HCT116 (cell line): ENCODE measurements around the gene ZBTB5.

Source experiments
- CTCF ChIP-seq, 3 experiments: fragments of 200-600 bp in 1 of 3; sonication (generic) in 1 of 3; IDR thresholded peaks in 2 of 3; conservative IDR thresholded peaks in 1 of 3; 2 replicates each; pipeline ENCODE4 v1.5.1; 2012 to 2017; ENCODE audit warnings: low read depth in 2 of 3, low read length in 2 of 3, antibody characterized with exemption in 1 of 3, borderline replicate concordance in 1 of 3, control low read depth in 1 of 3, mild to moderate bottlenecking in 1 of 3, mixed read lengths in 1 of 3, mixed run types in 1 of 3, moderate library complexity in 1 of 3; ENCODE audit not compliant: insufficient read depth in 1 of 3
- EZH2 ChIP-seq: fragments of 200-600 bp; sonication (generic); IDR thresholded peaks from 2 replicates; pipeline ENCODE4 v1.6.1; 2017; ENCODE audit warnings: antibody characterized with exemption, mixed run types
- FOSL1 ChIP-seq: IDR thresholded peaks from 2 replicates; pipeline ENCODE4 v1.6.1; 2012; ENCODE audit warnings: low read depth
- POLR2A ChIP-seq: IDR thresholded peaks from 2 replicates; pipeline ENCODE4 v1.7.0; 2011; ENCODE audit warnings: borderline replicate concordance; ENCODE audit not compliant: insufficient read depth, insufficient read length; ENCODE audit errors: extremely low read depth
- POLR2AphosphoS5 ChIP-seq: IDR thresholded peaks from 2 replicates; pipeline ENCODE4 v1.6.1; 2011; ENCODE audit warnings: mild to moderate bottlenecking, low read depth, low read length, moderate library complexity
- REST ChIP-seq: IDR thresholded peaks from 2 replicates; pipeline ENCODE4 v1.6.1; 2012; ENCODE audit warnings: low read depth

GRCh38 chr9:37511016-37512010 lies 46.1 kb upstream of the ZBTB5 start:
- TF ChIP-seq CTCF (IDR thresholded peaks at IDR 0.05 in 2 of 3, conservative IDR thresholded peaks at IDR 0.05 in 1 of 3; ENCODE audit: borderline replicate concordance in 1 of 3, insufficient read depth in 1 of 3, low read depth in 2 of 3, low read length in 2 of 3) (peak in 2 of 3 experiments; percentile 27 to 53; a peak in 4 of 6 replicates), POLR2AphosphoS5 (0 out of 2 replicates have a peak, but pooled peaks have one; percentile 22), POLR2A (no peak), EZH2 (no peak), REST (no peak), FOSL1 (no peak)
